ENCODE results near the gene ST6GALNAC3.

Gene ST6GALNAC3

DNA sequence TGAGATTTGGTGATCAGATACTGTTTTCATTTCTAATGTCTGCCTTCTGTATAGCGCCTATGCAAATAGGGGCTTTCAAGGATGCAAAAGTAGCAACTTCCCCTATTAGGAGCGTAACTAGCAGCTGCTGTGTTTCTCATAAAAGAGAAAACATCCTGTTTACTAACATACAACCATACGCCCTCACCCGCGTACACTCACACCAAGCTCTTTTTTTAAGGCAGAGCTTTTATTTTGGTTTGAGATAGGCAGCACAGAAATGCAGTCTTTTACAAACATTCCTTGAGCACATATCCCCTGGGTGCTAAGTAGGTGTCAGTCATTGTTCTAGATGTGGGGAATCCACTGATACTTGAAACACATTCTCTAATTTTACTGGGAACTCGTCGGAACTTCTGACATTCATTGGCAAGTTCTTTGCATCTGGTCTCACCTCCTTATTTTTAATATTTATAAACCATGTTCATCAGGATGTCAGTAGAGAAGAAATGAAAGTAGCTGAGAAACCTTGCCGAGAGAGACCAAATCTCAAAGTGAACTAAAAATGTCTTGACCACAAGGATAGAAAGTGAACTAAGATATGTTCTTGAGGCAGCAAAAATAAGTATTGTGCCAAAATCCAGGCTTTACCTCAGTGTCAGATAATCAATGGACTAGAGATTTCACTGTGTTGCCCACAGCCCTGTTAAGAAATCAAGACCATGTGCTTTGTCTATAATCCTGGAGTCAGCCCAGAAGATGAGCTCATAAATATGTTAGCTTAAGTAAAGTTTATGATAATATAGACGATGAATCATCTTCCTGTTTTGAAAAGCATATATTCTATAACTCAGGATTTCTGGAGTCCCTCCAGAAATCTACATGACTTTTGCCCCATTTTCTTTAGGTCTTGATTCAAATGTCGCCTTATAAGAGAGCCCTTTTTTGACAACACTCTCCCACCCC lies 350.9 kb downstream of the ST6GALNAC3 start:
- Histone ChIP-seq H3K9me3 (replicated peaks; ENCODE audit: low read length) (no peaks in the 10 kb centered on the region), H3K4me2 (ENCODE audit: low read length) (no peak overlapping the region), H3K4me1 (ENCODE audit: control insufficient read depth, insufficient read depth, low read length) (peaks cover 15% of the 10 kb centered on the region), H3K4me3 (ENCODE audit: low read length) (no peak overlapping the region), H3K36me3 (ENCODE audit: insufficient read depth, low read length) (no peaks in the 10 kb centered on the region), H3K27me3 (ENCODE audit: control insufficient read depth, insufficient read depth, low read length) (no peaks in the 10 kb centered on the region), H3K9ac (ENCODE audit: low read depth, low read length) (no peak overlapping the region)

DNA sequence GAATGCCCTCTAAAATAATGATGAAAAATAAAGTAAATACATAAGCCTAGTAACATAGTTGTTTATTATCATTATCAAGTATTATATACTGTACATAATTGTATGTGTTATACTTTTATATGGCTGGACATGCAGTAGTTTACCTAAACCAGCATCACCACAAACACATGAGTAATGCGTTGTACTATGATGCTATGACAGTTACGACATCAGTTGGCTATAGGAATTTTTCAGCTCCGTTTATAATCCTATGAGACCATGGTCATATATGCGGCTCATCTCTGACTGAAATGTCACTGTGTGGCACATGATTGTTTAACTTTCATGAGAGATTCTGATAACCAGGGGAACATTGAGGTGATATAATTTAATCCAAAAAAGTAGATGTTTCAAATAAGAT lies 352.1 kb downstream of the ST6GALNAC3 start:
- Histone ChIP-seq H3K27me3 (ENCODE audit: control insufficient read depth, insufficient read depth, low read length) (no peaks in the 10 kb centered on the region), H3K9ac (ENCODE audit: low read depth, low read length) (no peak overlapping the region), H3K36me3 (ENCODE audit: insufficient read depth, low read length) (no peaks in the 10 kb centered on the region), H3K4me2 (ENCODE audit: low read length) (no peak overlapping the region), H3K9me3 (replicated peaks; ENCODE audit: low read length) (no peaks in the 10 kb centered on the region), H3K4me1 (ENCODE audit: control insufficient read depth, insufficient read depth, low read length) (peaks cover 15% of the 10 kb centered on the region), H3K4me3 (ENCODE audit: low read length) (no peak overlapping the region)

DNA sequence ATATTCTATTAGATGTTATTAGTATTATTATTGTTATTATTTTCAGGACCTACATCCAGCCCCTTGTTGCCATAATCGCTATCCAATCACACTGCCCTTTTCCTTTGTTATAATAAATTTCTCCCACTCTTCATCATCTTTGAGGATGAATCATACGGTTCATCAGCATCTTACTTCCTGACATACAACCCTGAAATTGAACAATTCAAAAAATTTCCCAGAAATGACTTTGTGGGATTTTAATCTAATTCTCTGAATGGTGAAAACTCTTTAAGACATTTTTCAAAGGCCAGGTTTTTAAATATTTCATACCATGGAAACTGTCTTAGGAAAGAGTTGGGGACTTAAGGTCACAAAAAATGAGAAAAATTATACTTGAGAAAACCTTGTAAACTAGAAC lies 353.5 kb downstream of the ST6GALNAC3 start:
- Histone ChIP-seq H3K9ac (ENCODE audit: low read depth, low read length) (no peak overlapping the region), H3K36me3 (ENCODE audit: insufficient read depth, low read length) (no peaks in the 10 kb centered on the region), H3K4me3 (ENCODE audit: low read length) (no peak overlapping the region), H3K4me1 (ENCODE audit: control insufficient read depth, insufficient read depth, low read length) (peaks cover 13% of the 10 kb centered on the region), H3K9me3 (replicated peaks; ENCODE audit: low read length) (no peaks in the 10 kb centered on the region), H3K27me3 (ENCODE audit: control insufficient read depth, insufficient read depth, low read length) (no peaks in the 10 kb centered on the region), H3K4me2 (ENCODE audit: low read length) (no peak overlapping the region)

DNA sequence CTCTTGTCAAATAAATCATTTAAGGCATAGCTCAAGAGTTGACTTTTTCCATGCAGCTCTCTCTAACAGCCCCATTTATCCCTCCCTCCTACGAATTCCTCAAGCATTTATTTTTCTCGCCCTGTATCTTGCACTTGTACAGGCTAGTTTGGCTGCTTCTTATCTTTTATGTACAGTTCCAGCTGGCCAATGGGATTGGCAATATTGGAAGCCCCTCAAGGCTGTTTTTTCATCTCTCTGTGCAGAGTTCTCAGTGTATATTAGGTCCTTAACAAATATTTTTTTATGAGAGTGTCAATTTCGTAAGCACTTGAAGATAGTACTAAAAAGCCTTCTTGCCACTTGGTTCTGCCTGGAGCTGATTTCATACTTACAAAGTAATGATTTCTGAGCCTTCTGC lies 356.0 kb downstream of the ST6GALNAC3 start:
- Histone ChIP-seq H3K9me3 (replicated peaks; ENCODE audit: low read length) (no peaks in the 10 kb centered on the region), H3K4me2 (ENCODE audit: low read length) (no peak overlapping the region), H3K4me3 (ENCODE audit: low read length) (no peak overlapping the region), H3K36me3 (ENCODE audit: insufficient read depth, low read length) (no peaks in the 10 kb centered on the region), H3K9ac (ENCODE audit: low read depth, low read length) (no peak overlapping the region), H3K4me1 (ENCODE audit: control insufficient read depth, insufficient read depth, low read length) (peaks cover 7% of the 10 kb centered on the region), H3K27me3 (ENCODE audit: control insufficient read depth, insufficient read depth, low read length) (no peaks in the 10 kb centered on the region)

DNA sequence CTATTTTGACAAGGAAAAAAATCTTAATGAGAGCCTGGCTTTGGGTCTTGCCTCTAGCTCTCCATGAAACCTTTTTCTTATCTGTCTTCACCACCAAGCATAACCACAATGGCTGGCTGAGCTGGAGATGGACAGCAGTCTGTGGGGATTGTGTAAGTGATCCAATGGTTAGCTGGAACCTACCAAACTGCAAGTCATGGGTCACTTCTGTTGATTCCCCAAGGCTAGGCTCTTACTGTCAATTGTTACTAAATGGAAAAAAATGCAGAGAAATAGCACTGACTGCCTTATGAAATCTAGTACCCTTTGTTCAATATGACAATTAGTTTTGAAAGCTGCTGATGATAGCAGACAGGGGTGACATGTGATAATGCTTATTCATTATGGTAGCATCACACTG lies 359.0 kb downstream of the ST6GALNAC3 start:
- no peaks in the 10 kb centered on the region for H3K4me1 ChIP-seq (ENCODE audit: control insufficient read depth, insufficient read depth, low read length)
- no peak overlapping the region for H3K9ac ChIP-seq (ENCODE audit: low read depth, low read length)
- H3K4me3 ChIP-seq (ENCODE audit: low read length) = no peak overlapping the region

DNA sequence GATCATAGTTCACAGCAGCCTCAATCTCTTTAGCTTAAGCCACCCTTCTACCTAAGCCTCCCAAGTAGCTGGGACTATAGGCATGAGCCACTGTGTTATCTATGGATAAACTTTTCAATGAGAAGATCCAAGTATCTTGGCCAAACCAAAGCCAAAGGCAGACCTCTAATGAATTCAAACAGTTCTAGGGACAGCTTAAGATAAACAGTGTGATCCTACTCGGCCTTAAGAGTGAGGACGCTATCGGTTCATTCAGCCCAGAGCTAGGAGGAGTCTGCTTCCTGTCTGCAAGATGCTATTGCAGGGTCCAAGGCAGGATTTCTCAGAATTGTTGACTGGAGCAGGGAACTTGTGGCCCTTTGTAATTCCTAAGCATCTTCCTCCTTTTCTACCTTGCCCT lies 368.7 kb downstream of the ST6GALNAC3 start:
- H3K9me3 ChIP-seq (replicated peaks; ENCODE audit: low read length) = no peaks in the 10 kb centered on the region
- no peaks in the 10 kb centered on the region for H3K36me3 ChIP-seq (ENCODE audit: insufficient read depth, low read length)
- H3K4me3 ChIP-seq (ENCODE audit: low read length) = no peak overlapping the region
- no peak overlapping the region for H3K4me2 ChIP-seq (ENCODE audit: low read length)
- no peak overlapping the region for H3K9ac ChIP-seq (ENCODE audit: low read depth, low read length)
- no peaks in the 10 kb centered on the region for H3K4me1 ChIP-seq (ENCODE audit: control insufficient read depth, insufficient read depth, low read length)
- H3K27me3 ChIP-seq (ENCODE audit: control insufficient read depth, insufficient read depth, low read length) = no peaks in the 10 kb centered on the region

More for the DNA sequence above, 359.0 kb downstream of the ST6GALNAC3 start:
- Histone ChIP-seq H3K9me3 (replicated peaks; ENCODE audit: low read length) (no peaks in the 10 kb centered on the region), H3K27me3 (ENCODE audit: control insufficient read depth, insufficient read depth, low read length) (no peaks in the 10 kb centered on the region), H3K4me2 (ENCODE audit: low read length) (no peak overlapping the region), H3K36me3 (ENCODE audit: insufficient read depth, low read length) (no peaks in the 10 kb centered on the region)

DNA sequence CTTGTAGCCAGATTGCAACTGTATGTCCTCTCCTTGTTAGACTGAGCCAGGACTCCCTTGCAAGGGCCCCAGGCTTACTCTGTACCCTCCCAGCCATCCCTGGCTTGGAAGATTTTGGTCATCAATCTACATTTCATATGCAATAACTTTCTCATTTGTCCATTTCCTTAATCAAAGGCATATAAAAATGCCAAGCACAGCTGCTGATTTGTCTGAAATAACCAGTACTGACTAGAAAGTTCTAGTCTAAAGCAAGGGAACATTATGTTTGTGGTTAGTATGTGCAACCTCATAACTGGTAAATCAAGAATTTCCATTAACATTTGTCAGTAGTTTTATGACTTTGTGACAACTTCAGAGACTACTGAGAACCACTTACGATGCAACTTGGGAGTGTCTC lies 370.2 kb downstream of the ST6GALNAC3 start:
- Histone ChIP-seq H3K9me3 (replicated peaks; ENCODE audit: low read length) (no peaks in the 10 kb centered on the region), H3K4me3 (ENCODE audit: low read length) (no peak overlapping the region), H3K4me1 (ENCODE audit: control insufficient read depth, insufficient read depth, low read length) (no peaks in the 10 kb centered on the region), H3K4me2 (ENCODE audit: low read length) (no peak overlapping the region), H3K27me3 (ENCODE audit: control insufficient read depth, insufficient read depth, low read length) (no peaks in the 10 kb centered on the region), H3K36me3 (ENCODE audit: insufficient read depth, low read length) (no peaks in the 10 kb centered on the region), H3K9ac (ENCODE audit: low read depth, low read length) (no peak overlapping the region)

DNA sequence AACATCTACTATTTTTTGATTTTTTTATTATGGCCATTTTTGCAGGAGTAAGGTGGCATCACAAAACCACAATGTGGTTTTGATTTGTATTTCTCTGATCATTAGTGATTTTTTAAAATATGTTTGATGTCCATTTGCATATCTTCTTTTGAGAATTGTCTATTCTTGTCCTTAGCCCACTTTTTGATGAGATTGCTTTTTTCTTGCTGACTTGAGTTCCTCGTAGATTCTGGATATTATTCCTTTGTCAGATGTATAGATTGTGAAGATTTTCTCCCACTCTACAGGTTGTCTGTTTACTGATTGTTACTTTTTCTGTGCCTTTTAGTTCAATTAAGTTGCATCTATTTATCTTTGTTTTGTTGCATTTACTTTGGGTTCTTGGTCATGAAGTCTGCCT lies 375.7 kb downstream of the ST6GALNAC3 start:
- Histone ChIP-seq H3K9me3 (replicated peaks; ENCODE audit: low read length) (no peaks in the 10 kb centered on the region), H3K4me1 (ENCODE audit: control insufficient read depth, insufficient read depth, low read length) (no peaks in the 10 kb centered on the region), H3K9ac (ENCODE audit: low read depth, low read length) (no peak overlapping the region), H3K27me3 (ENCODE audit: control insufficient read depth, insufficient read depth, low read length) (no peaks in the 10 kb centered on the region), H3K36me3 (ENCODE audit: insufficient read depth, low read length) (no peaks in the 10 kb centered on the region), H3K4me2 (ENCODE audit: low read length) (no peak overlapping the region), H3K4me3 (ENCODE audit: low read length) (no peak overlapping the region)

DNA sequence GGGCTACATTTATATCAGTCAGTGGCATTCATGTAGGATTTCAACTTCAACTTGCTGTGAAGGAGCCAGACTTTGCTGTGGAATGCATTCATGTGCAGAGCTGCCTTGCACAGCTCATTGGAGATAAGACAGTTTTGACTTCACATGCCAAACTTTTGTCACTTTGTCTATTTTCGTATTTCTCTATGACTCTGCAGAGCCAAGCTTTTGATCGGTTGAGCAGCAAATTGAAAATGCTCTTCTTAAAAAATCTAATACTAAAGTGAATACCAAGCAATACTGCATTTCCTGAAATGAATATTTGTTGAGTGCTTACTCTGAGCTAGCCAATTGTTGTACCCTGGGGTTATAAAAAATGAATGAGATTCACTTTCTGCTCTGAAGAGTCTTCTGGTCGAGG lies 388.7 kb downstream of the ST6GALNAC3 start:
- Histone ChIP-seq H3K36me3 (ENCODE audit: insufficient read depth, low read length) (no peaks in the 10 kb centered on the region), H3K4me3 (ENCODE audit: low read length) (no peak overlapping the region), H3K9me3 (replicated peaks; ENCODE audit: low read length) (no peaks in the 10 kb centered on the region), H3K4me2 (ENCODE audit: low read length) (no peak overlapping the region), H3K4me1 (ENCODE audit: control insufficient read depth, insufficient read depth, low read length) (no peaks in the 10 kb centered on the region), H3K9ac (ENCODE audit: low read depth, low read length) (no peak overlapping the region), H3K27me3 (ENCODE audit: control insufficient read depth, insufficient read depth, low read length) (no peaks in the 10 kb centered on the region)

DNA sequence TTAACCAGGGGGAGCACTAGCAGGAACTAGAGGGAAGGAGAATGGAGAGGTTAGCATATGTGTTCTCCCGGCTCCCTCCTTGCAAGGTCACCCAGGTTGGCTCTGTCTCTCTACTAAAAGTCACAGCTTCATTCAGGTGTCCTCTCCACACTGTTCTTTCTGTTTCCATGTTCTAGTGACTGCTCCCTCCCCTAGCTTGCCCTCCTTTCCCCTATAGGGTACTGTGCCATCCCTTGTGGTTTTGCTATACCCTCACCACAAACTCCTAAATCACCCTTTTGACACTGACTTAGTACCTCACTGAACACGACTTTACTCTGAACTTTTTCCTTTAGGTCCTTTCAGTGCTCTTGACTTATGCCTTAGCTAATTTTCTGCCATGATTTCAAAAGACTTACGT lies 389.3 kb downstream of the ST6GALNAC3 start:
- H3K36me3 ChIP-seq (ENCODE audit: insufficient read depth, low read length) = no peaks in the 10 kb centered on the region
- no peak overlapping the region for H3K9ac ChIP-seq (ENCODE audit: low read depth, low read length)
- H3K4me2 ChIP-seq (ENCODE audit: low read length) = no peak overlapping the region
- H3K9me3 ChIP-seq (replicated peaks; ENCODE audit: low read length) = no peaks in the 10 kb centered on the region
- H3K4me1 ChIP-seq (ENCODE audit: control insufficient read depth, insufficient read depth, low read length) = no peaks in the 10 kb centered on the region
- no peak overlapping the region for H3K4me3 ChIP-seq (ENCODE audit: low read length)
- no peaks in the 10 kb centered on the region for H3K27me3 ChIP-seq (ENCODE audit: control insufficient read depth, insufficient read depth, low read length)

DNA sequence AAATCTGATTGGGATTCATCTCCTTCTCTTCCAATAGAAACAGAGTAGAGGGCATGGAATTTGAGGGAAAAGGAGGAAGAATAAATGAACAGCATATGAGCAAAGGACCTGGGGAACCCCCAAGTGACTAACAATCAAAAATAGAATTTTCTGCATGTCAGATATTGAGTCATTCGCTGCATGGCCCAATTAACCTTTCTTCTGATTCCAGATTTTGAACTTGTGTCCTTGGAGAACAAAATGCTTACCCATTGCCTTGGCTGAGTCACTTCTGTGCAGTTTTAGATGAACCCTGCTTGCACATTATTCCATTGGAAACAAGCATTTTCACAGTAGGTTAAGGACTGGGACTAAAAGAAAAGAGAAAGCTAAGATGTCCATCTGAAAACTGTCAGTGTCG lies 390.5 kb downstream of the ST6GALNAC3 start:
- H3K4me2 ChIP-seq (ENCODE audit: low read length) = no peak overlapping the region
- H3K9ac ChIP-seq (ENCODE audit: low read depth, low read length) = no peak overlapping the region
- H3K4me1 ChIP-seq (ENCODE audit: control insufficient read depth, insufficient read depth, low read length) = no peaks in the 10 kb centered on the region
- no peaks in the 10 kb centered on the region for H3K36me3 ChIP-seq (ENCODE audit: insufficient read depth, low read length)
- no peak overlapping the region for H3K4me3 ChIP-seq (ENCODE audit: low read length)
- no peaks in the 10 kb centered on the region for H3K9me3 ChIP-seq (replicated peaks; ENCODE audit: low read length)
- no peaks in the 10 kb centered on the region for H3K27me3 ChIP-seq (ENCODE audit: control insufficient read depth, insufficient read depth, low read length)

DNA sequence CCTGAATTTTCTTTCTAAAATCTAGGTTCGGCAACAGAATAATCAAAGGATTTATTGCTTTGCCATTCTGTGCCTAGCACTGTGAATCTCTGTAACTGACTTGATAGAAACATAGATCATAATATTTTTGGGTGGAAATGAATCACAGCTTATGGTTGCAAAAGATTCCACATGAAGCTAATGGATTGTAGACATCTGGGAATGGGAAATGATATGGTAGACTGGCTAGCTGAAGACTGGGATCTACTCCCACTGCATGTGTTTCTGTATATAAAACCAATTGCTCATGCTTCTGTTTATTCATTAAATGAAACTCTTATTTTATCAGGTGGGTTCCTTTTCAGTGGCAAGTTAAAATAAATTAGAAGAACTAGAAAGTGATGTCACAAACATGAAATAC lies 395.6 kb downstream of the ST6GALNAC3 start:
- no peak overlapping the region for H3K4me2 ChIP-seq (ENCODE audit: low read length)
- H3K9ac ChIP-seq (ENCODE audit: low read depth, low read length) = no peak overlapping the region
- no peaks in the 10 kb centered on the region for H3K27me3 ChIP-seq (ENCODE audit: control insufficient read depth, insufficient read depth, low read length)
- no peak overlapping the region for H3K4me3 ChIP-seq (ENCODE audit: low read length)
- no peaks in the 10 kb centered on the region for H3K9me3 ChIP-seq (replicated peaks; ENCODE audit: low read length)
- no peaks in the 10 kb centered on the region for H3K4me1 ChIP-seq (ENCODE audit: control insufficient read depth, insufficient read depth, low read length)
- H3K36me3 ChIP-seq (ENCODE audit: insufficient read depth, low read length) = no peaks in the 10 kb centered on the region
